Esophagus (tissue), 2 donors: ENCODE measurements around the gene THSD4. TPM values are rescaled to one million over a fixed set of nuclear protein-coding genes. Genes with fewer than 3 reads are reported as not detected.

ENCODE experiments used
- H3K27ac ChIP-seq, 2 donors: one replicate each; pipeline ENCODE4 v1.5.1; 2013; ENCODE audit warnings: low read depth in 2 of 2, mild to moderate bottlenecking in 2 of 2, inconsistent platforms in 1 of 2, low read length in 1 of 2, moderate library complexity in 1 of 2
- H3K27me3 ChIP-seq, 2 donors: one replicate each; pipeline ENCODE4 v1.6.1; 2013; ENCODE audit warnings: low read length in 2 of 2, control low read depth in 1 of 2, mild to moderate bottlenecking in 1 of 2; ENCODE audit not compliant: insufficient read depth in 2 of 2, control insufficient read depth in 1 of 2
- H3K36me3 ChIP-seq, 2 donors: one replicate each; pipeline ENCODE4 v1.6.1; 2013; ENCODE audit warnings: low read length in 1 of 2; ENCODE audit not compliant: control insufficient read depth in 2 of 2, insufficient read depth in 2 of 2
- H3K4me1 ChIP-seq, 2 donors: one replicate each; pipeline ENCODE4 v1.6.1; 2013; ENCODE audit warnings: low read length in 1 of 2; ENCODE audit not compliant: control insufficient read depth in 2 of 2, insufficient read depth in 2 of 2
- H3K4me3 ChIP-seq, 2 donors: one replicate each; pipeline ENCODE4 v1.5.1; 2013; ENCODE audit warnings: low read length in 2 of 2, mild to moderate bottlenecking in 2 of 2, low read depth in 1 of 2, moderate library complexity in 1 of 2
- H3K9me3 ChIP-seq, 2 donors: one replicate each; pipeline ENCODE4 v1.6.1; 2013; ENCODE audit warnings: mild to moderate bottlenecking in 2 of 2, low read depth in 1 of 2, low read length in 1 of 2, moderate library complexity in 1 of 2; ENCODE audit not compliant: control insufficient read depth in 2 of 2, insufficient read depth in 1 of 2
- WGBS, 2 donors: extraction: QIAGEN DNeasy Blood & Tissue Kit; methylation state at CpG; one replicate each; pipeline ENCODE4 v1.1.7; 2013; 5-methylcytosine and 5-hydroxymethylcytosine counted together
- polyA plus RNA-seq, 2 donors: library from polyadenylated mRNA; stranded (reverse); fragments of 200-250 nt; gene quantifications; one replicate each; pipeline ENCODE4 v1.2.3, GENCODE V29; 2013
- donor health status: healthy with polysubstance abuse.
- donor health status: Bipolar disorder and iron deficiency.

The THSD4 gene
- polyA plus RNA-seq, 2 donors = 34.1 to 49.7 TPM

DNA sequence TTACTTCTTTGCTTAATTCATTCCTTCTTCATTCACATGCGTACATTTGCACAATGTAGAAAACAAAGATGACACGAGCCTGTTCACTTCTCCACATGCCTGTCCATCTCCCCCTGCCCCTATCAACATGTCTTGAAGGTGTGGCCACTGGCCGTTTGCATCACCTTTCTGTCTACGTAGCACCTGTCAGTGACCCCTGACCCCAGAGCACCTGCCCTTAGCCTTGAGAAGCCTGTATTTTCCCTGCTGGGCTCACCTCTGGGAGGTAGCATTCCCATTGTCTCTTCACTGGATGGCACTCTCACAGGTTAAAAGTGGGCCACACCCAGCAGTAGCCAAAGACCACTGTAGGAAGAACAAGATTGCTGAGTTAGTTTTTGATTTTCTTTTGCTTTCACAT lies 234.1 kb downstream of the THSD4 start:
- no peaks in the 10 kb centered on the region for H3K9me3 ChIP-seq
- no peaks in the 10 kb centered on the region for H3K36me3 ChIP-seq
- no peak overlapping the region for H3K27ac ChIP-seq
- 81 to 84% methylated on average over 4 of the region's 4 CpGs for WGBS, 2 donors
- H3K4me3 ChIP-seq = no peak overlapping the region
- no peaks in the 10 kb centered on the region for H3K27me3 ChIP-seq
- peaks cover 0 to 2% of the 10 kb centered on the region in 2 donors for H3K4me1 ChIP-seq

GRCh38 chr15:71349736-71350526 lies 234.7 kb downstream of the THSD4 start:
- Histone ChIP-seq H3K9me3 (no peaks in the 10 kb centered on the region), H3K4me1 (peaks cover 0 to 2% of the 10 kb centered on the region in 2 donors), H3K36me3 (no peaks in the 10 kb centered on the region), H3K27ac (no peak overlapping the region), H3K27me3 (no peaks in the 10 kb centered on the region), H3K4me3 (no peak overlapping the region)
- WGBS, 2 donors = 74 to 82% methylated on average over 7 of the region's 7 CpGs

DNA sequence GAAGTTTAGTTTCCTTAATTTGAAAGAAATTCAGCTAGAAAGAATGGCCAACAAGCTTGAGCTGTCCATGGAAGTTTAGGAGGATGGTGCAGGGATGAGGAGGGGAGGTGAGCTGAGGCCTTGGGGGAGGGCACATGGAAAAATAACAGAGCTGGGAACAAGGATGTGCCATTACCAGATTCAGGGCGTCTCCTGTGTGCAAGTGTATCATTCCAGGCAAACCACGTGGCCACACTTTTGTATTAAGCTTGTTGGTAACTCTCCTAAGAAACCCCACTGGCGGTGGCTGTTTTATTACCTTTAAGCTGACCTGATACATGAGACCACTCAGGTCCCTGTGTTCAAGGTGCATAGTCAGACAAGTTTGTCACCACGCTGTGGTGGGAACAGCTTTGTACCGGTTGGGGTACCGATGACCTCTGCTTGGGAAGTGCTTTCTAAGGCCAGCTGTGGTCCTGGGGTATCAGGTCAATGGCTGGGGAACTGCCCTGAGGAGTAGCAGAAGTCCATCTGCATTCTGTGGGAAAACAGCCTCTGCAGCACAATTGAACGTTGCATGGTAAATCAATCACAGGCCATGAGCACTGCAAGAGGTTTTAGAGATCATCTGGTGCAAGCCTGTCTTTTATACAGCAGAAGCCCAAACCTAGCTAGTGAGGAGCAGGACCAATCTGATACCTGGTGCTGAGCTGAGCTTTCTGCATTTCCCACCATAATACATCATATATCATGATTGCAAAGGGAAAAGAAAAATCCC lies 235.5 kb downstream of the THSD4 start:
- H3K4me1 ChIP-seq = peaks cover 0 to 4% of the 10 kb centered on the region in 2 donors
- no peaks in the 10 kb centered on the region for H3K9me3 ChIP-seq
- no peaks in the 10 kb centered on the region for H3K36me3 ChIP-seq
- H3K4me3 ChIP-seq = no peak overlapping the region
- WGBS, 2 donors = 78 to 90% methylated on average over 7 of the region's 7 CpGs
- no peak overlapping the region for H3K27ac ChIP-seq
- no peaks in the 10 kb centered on the region for H3K27me3 ChIP-seq

DNA sequence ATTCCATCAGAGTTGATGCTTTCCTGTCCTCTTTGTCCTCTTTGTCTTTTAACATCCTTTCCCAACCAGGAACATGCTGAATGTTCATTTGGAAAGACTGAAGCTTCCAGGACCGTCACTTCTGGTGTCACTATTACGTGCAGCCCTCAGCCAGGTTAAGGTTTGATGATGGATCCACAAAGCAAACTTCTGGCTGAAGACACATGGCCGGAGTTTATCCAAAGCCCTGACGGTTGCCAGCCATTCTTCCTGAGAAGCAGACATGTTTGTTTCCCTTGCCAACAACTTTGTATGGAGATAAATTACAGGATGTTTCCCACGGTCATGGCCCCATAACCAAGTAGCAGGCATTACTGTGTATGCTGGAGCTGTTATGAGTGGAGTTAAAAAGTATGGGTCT lies 236.9 kb downstream of the THSD4 start:
- Histone ChIP-seq H3K27me3 (no peaks in the 10 kb centered on the region), H3K4me1 (peaks cover 6 to 11% of the 10 kb centered on the region in 2 donors), H3K4me3 (no peak overlapping the region), H3K27ac (no peak overlapping the region), H3K9me3 (no peaks in the 10 kb centered on the region), H3K36me3 (no peaks in the 10 kb centered on the region)
- WGBS, 2 donors = 72 to 81% methylated on average over 5 of the region's 5 CpGs

- H3K27ac ChIP-seq = no peak overlapping the region
These were observed 237.5 kb downstream of the THSD4 start for GRCh38 chr15:71352765-71353164.

DNA sequence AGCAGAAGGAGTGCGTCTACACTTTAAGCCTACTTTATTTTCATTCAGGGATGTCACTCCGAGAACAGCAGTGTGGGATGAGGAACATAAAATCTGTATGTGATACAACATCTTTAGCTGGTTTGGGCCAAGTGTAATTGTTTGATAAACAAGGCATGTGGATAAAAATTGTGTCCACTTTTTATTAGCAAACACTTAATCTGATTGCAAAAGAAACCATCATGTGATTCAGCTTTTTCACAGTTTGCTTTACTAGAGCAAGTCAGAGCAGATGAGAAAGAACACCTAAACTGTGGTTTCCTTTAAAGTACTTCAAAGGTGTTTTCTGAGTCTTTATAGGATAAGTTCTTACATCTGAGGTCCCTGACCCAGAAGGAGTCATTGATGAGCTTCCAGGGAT lies 237.9 kb downstream of the THSD4 start:
- no peak overlapping the region for H3K4me3 ChIP-seq
- peaks cover 10 to 19% of the 10 kb centered on the region in 2 donors for H3K4me1 ChIP-seq
- H3K36me3 ChIP-seq = no peaks in the 10 kb centered on the region
- no peak overlapping the region for H3K27ac ChIP-seq
- H3K9me3 ChIP-seq = no peaks in the 10 kb centered on the region
- no peaks in the 10 kb centered on the region for H3K27me3 ChIP-seq
- WGBS, 2 donors = 81 to 82% methylated on average over 2 of the region's 2 CpGs

More at GRCh38 chr15:71352765-71353164, 237.5 kb downstream of the THSD4 start:
- WGBS, 2 donors = 67 to 69% methylated on average over 6 of the region's 6 CpGs
- Histone ChIP-seq H3K27me3 (no peaks in the 10 kb centered on the region), H3K9me3 (no peaks in the 10 kb centered on the region), H3K4me1 (peaks cover 10 to 16% of the 10 kb centered on the region in 2 donors), H3K4me3 (no peak overlapping the region), H3K36me3 (no peaks in the 10 kb centered on the region)

GRCh38 chr15:71355268-71355667 lies 240.0 kb downstream of the THSD4 start:
- WGBS, 2 donors = 66 to 68% methylated on average over 3 of the region's 3 CpGs
- Histone ChIP-seq H3K4me3 (no peak overlapping the region), H3K27ac (peak overlapping the region; percentile 23 to 64), H3K27me3 (no peaks in the 10 kb centered on the region), H3K36me3 (no peaks in the 10 kb centered on the region), H3K9me3 (no peaks in the 10 kb centered on the region), H3K4me1 (peaks cover 11 to 19% of the 10 kb centered on the region in 2 donors)

- Histone ChIP-seq H3K9me3 (no peaks in the 10 kb centered on the region), H3K36me3 (no peaks in the 10 kb centered on the region), H3K27me3 (no peaks in the 10 kb centered on the region), H3K4me1 (peaks cover 11 to 19% of the 10 kb centered on the region in 2 donors), H3K4me3 (no peak overlapping the region), H3K27ac (peak overlapping the region; percentile 14 to 75)
- 24 to 31% methylated on average over 9 of the region's 9 CpGs for WGBS, 2 donors
These were observed 242.1 kb downstream of the THSD4 start for GRCh38 chr15:71357321-71357732.

GRCh38 chr15:71357967-71358366 lies 242.7 kb downstream of the THSD4 start:
- H3K27ac ChIP-seq = peak overlapping the region in 1 of 2 donors; percentile 34
- H3K27me3 ChIP-seq = no peaks in the 10 kb centered on the region
- no peak overlapping the region for H3K4me3 ChIP-seq
- WGBS, 2 donors = 70 to 81% methylated on average over 4 of the region's 4 CpGs
- H3K9me3 ChIP-seq = no peaks in the 10 kb centered on the region
- H3K4me1 ChIP-seq = peaks cover 11 to 17% of the 10 kb centered on the region in 2 donors
- no peaks in the 10 kb centered on the region for H3K36me3 ChIP-seq
